ENCODE data around the gene KCNH2.

- TF ChIP-seq MAX (IDR thresholded peaks at IDR 0.05; ENCODE audit: low read depth, low read length) (no peak), CTCF (IDR thresholded peaks at IDR 0.05; ENCODE audit: low read depth, low read length) (no peak), POLR2A (IDR thresholded peaks at IDR 0.05; ENCODE audit: extremely low read depth, insufficient read length) (no peak)
These were observed 15.4 kb upstream of the KCNH2 start for GRCh38 chr7:150993511-150993910.
